HT1080 (cell line): ENCODE measurements around the gene TMTC2. TPM values are rescaled to one million over a fixed set of nuclear protein-coding genes. Genes with fewer than 3 reads are reported as not detected.
"Not testable (repeated sequence)": the region's sequence is repeated elsewhere in the genome, so short reads cannot be mapped to it uniquely, and the experiment has no call there.

Experiments used
- DNase-seq: peaks from one replicate; pipeline ENCODE4 v3.0.0-alpha.2; 2015; ENCODE audit warnings: low read depth
- total RNA-seq: library from RNA; depleted of rRNA; stranded (reverse); fragments of >200 nt; shearing (Covaris generic); gene quantifications from 2 replicates; pipeline ENCODE4 v1.2.3, GENCODE V29; 2014

Gene TMTC2
- total RNA-seq, 1 experiment from 2014 or later = 1.7 TPM

GRCh38 chr12:82725741-82726140, 39.0 kb downstream of the TMTC2 start:
- no peak for DNase-seq

- no peak for DNase-seq
These were observed 41.2 kb downstream of the TMTC2 start for GRCh38 chr12:82727886-82728285.

- DNase-seq = no peak
These were observed 42.0 kb downstream of the TMTC2 start for GRCh38 chr12:82728710-82729109.

- no peak for DNase-seq
These were observed 44.3 kb downstream of the TMTC2 start for GRCh38 chr12:82730953-82731459.

- peak; percentile 89 for DNase-seq
These were observed 53.7 kb downstream of the TMTC2 start for GRCh38 chr12:82740129-82741000.

GRCh38 chr12:82745063-82745674, 58.5 kb downstream of the TMTC2 start:
- no peak for DNase-seq

- DNase-seq = no peak
These were observed 59.1 kb downstream of the TMTC2 start for GRCh38 chr12:82745807-82746206.

- DNase-seq = no peak
These were observed 60.0 kb downstream of the TMTC2 start for GRCh38 chr12:82746668-82747067.

GRCh38 chr12:82749015-82749414, 62.3 kb downstream of the TMTC2 start:
- DNase-seq = no peak

- DNase-seq = no peak
These were observed 68.2 kb downstream of the TMTC2 start for GRCh38 chr12:82754856-82755255.

- DNase-seq = no peak
These were observed 69.6 kb downstream of the TMTC2 start for GRCh38 chr12:82756303-82756702.

- no peak for DNase-seq
These were observed 70.4 kb downstream of the TMTC2 start for GRCh38 chr12:82757059-82757458.

- no peak for DNase-seq
These were observed 71.0 kb downstream of the TMTC2 start for GRCh38 chr12:82757656-82758055.

- DNase-seq = no peak
These were observed 72.1 kb downstream of the TMTC2 start for GRCh38 chr12:82758749-82759330.

- DNase-seq = no peak
These were observed 73.7 kb downstream of the TMTC2 start for GRCh38 chr12:82760423-82760822.

- not testable (repeated sequence) for DNase-seq
These were observed 78.5 kb downstream of the TMTC2 start for GRCh38 chr12:82765206-82765605.

- DNase-seq = no peak
These were observed 79.4 kb downstream of the TMTC2 start for GRCh38 chr12:82765971-82766705.

- no peak for DNase-seq
These were observed 88.0 kb downstream of the TMTC2 start for GRCh38 chr12:82774666-82775065.

- no peak for DNase-seq
These were observed 93.8 kb downstream of the TMTC2 start for GRCh38 chr12:82780517-82780916.

- DNase-seq = no peak
These were observed 94.7 kb downstream of the TMTC2 start for GRCh38 chr12:82781309-82781997.

- DNase-seq = no peak
These were observed 96.7 kb downstream of the TMTC2 start for GRCh38 chr12:82783435-82783834.
